GM19455 (cell line): Measurements from ENCODE around the gene CFAP46.
"Not testable (repeated sequence)": the region's sequence is repeated elsewhere in the genome, so short reads cannot be mapped to it uniquely, and the experiment has no call there.

Experiments
- ATAC-seq: cut with Tn5 transposase; IDR thresholded peaks from one replicate; pipeline ENCODE4 v1.9.1; 2021; ENCODE audit not compliant: unreplicated experiment

Gene CFAP46

GRCh38 chr10:132945125-132945893 is 2.9 kb upstream of the CFAP46 start:
- ATAC-seq, result no peak

GRCh38 chr10:132944510-132944909 is 2.1 kb upstream of the CFAP46 start:
- no peak for ATAC-seq

GRCh38 chr10:132943791-132944404 is 1.5 kb upstream of the CFAP46 start:
- no peak for ATAC-seq

GRCh38 chr10:132943058-132943790 is 854 bp upstream of the CFAP46 start:
- ATAC-seq, result no peak

GRCh38 chr10:132941640-132942051 is 724 bp downstream of the CFAP46 start:
- no peak for ATAC-seq

- ATAC-seq, result no peak
Observed at GRCh38 chr10:132940791-132941465, 1.4 kb downstream of the CFAP46 start.

- ATAC-seq, result peak; percentile 70
Observed at GRCh38 chr10:132939957-132940790, 2.2 kb downstream of the CFAP46 start.

GRCh38 chr10:132939378-132939955 is 2.9 kb downstream of the CFAP46 start:
- no peak for ATAC-seq

GRCh38 chr10:132938472-132939339 is 3.7 kb downstream of the CFAP46 start:
- ATAC-seq, result no peak

GRCh38 chr10:132937861-132938260 is 4.5 kb downstream of the CFAP46 start:
- ATAC-seq, result no peak

- no peak for ATAC-seq
Observed at GRCh38 chr10:132934953-132935352, 7.4 kb downstream of the CFAP46 start.

- no peak for ATAC-seq
Observed at GRCh38 chr10:132933308-132934042, 8.9 kb downstream of the CFAP46 start.

GRCh38 chr10:132932461-132933307 is 9.7 kb downstream of the CFAP46 start:
- ATAC-seq, result no peak

GRCh38 chr10:132931258-132932250 is 10.8 kb downstream of the CFAP46 start:
- not testable (repeated sequence) for ATAC-seq

GRCh38 chr10:132930701-132931100 is 11.7 kb downstream of the CFAP46 start:
- ATAC-seq, result not testable (repeated sequence)

- ATAC-seq, result no peak
Observed at GRCh38 chr10:132929953-132930548, 12.3 kb downstream of the CFAP46 start.
